Vagina (tissue), 2 donors: ENCODE data around the gene SCO2.

Experiments
- CTCF ChIP-seq, 3 experiments: fragments of 450-650 bp in 2 of 3; fragments of 200-600 bp in 1 of 3; sonication (generic) in 1 of 3; IDR thresholded peaks; one replicate each; pipeline ENCODE4 v1.5.1; 2017 to 2019; ENCODE audit warnings: antibody characterized with exemption in 3 of 3, mild to moderate bottlenecking in 2 of 3, moderate library complexity in 2 of 3
- POLR2A ChIP-seq, 2 donors: fragments of 450-650 bp; IDR thresholded peaks; one replicate each; pipeline ENCODE4 v1.6.1; 2017; ENCODE audit warnings: antibody characterized with exemption in 2 of 2, mild to moderate bottlenecking in 2 of 2, moderate library complexity in 2 of 2
- POLR2AphosphoS5 ChIP-seq, 2 donors: sonication (generic); formaldehyde crosslinking; IDR thresholded peaks; one replicate each; pipeline ENCODE4 v1.9.0; 2017; ENCODE audit warnings: antibody characterized with exemption in 2 of 2, mild to moderate bottlenecking in 2 of 2, low read depth in 1 of 2; ENCODE audit not compliant: insufficient read depth in 1 of 2

DNA sequence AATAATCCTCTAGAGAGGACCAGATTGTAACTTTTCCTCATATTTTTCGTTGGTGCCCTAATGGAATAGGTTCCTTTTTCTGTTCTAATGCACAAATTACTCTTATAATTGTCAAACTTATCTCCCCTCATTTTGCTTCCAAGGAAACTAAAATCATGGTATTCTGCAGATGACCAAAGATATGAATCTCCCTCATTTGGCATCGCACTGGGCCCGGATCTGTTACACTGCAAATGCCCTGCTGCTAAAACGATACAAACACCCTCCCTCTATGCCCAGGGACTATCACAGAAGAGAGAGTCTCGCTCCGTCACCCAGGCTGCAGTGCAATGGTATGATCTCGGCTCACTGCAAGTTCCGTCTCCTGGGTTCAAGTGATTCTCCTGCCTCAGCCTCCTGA is 27.9 kb upstream of the SCO2 start:
- TF ChIP-seq CTCF (IDR thresholded peaks at IDR 0.05): no peak
- no peak for TF ChIP-seq POLR2A (IDR thresholded peaks at IDR 0.05)
- TF ChIP-seq POLR2AphosphoS5 (IDR thresholded peaks at IDR 0.05; ENCODE audit: insufficient read depth in 1 of 2, low read depth in 1 of 2): no peak
